ENCODE measurements around the gene LRP1B. TPM values are rescaled to one million over a fixed set of nuclear protein-coding genes. Genes with fewer than 3 reads are reported as not detected.

LRP1B gene
- total RNA-seq, 1 experiment from 2014 or later, result 0.17 TPM

- Histone ChIP-seq H3K27me3 (ENCODE audit: control insufficient read depth, insufficient read depth, low read length) (no peaks in the 10 kb centered on the region), H3K4me3 (ENCODE audit: insufficient read depth, low read depth, low read length) (no peak overlapping the region), H3K36me3 (replicated peaks; ENCODE audit: control insufficient read depth, insufficient read depth, low read length) (no peaks in the 10 kb centered on the region)
- no peak for DNase-seq
These were observed 436.6 kb downstream of the LRP1B start for GRCh38 chr2:141694180-141694579.

GRCh38 chr2:141692829-141693228 is 438.0 kb downstream of the LRP1B start:
- Histone ChIP-seq H3K4me3 (ENCODE audit: insufficient read depth, low read depth, low read length) (no peak overlapping the region), H3K36me3 (replicated peaks; ENCODE audit: control insufficient read depth, insufficient read depth, low read length) (no peaks in the 10 kb centered on the region), H3K27me3 (ENCODE audit: control insufficient read depth, insufficient read depth, low read length) (no peaks in the 10 kb centered on the region)
- DNase-seq, result no peak

- Histone ChIP-seq H3K27me3 (ENCODE audit: control insufficient read depth, insufficient read depth, low read length) (no peaks in the 10 kb centered on the region), H3K36me3 (replicated peaks; ENCODE audit: control insufficient read depth, insufficient read depth, low read length) (no peaks in the 10 kb centered on the region), H3K4me3 (ENCODE audit: insufficient read depth, low read depth, low read length) (no peak overlapping the region)
- no peak for DNase-seq
These were observed 454.7 kb downstream of the LRP1B start for GRCh38 chr2:141676139-141676538.

GRCh38 chr2:141666191-141666590 is 464.6 kb downstream of the LRP1B start:
- Histone ChIP-seq H3K27me3 (ENCODE audit: control insufficient read depth, insufficient read depth, low read length) (no peaks in the 10 kb centered on the region), H3K4me3 (ENCODE audit: insufficient read depth, low read depth, low read length) (no peak overlapping the region), H3K36me3 (replicated peaks; ENCODE audit: control insufficient read depth, insufficient read depth, low read length) (no peaks in the 10 kb centered on the region)
- DNase-seq, result no peak

- Histone ChIP-seq H3K4me3 (ENCODE audit: insufficient read depth, low read depth, low read length) (no peak overlapping the region), H3K36me3 (replicated peaks; ENCODE audit: control insufficient read depth, insufficient read depth, low read length) (no peaks in the 10 kb centered on the region), H3K27me3 (ENCODE audit: control insufficient read depth, insufficient read depth, low read length) (no peaks in the 10 kb centered on the region)
- no peak for DNase-seq
These were observed 470.6 kb downstream of the LRP1B start for GRCh38 chr2:141660232-141660631.

- no peak for DNase-seq
- H3K36me3 ChIP-seq (replicated peaks; ENCODE audit: control insufficient read depth, insufficient read depth, low read length), result no peaks in the 10 kb centered on the region
- H3K4me3 ChIP-seq (ENCODE audit: insufficient read depth, low read depth, low read length), result no peak overlapping the region
- H3K27me3 ChIP-seq (ENCODE audit: control insufficient read depth, insufficient read depth, low read length), result no peaks in the 10 kb centered on the region
These were observed 476.5 kb downstream of the LRP1B start for GRCh38 chr2:141654311-141654710.

- DNase-seq, result no peak
- no peak overlapping the region for H3K4me3 ChIP-seq (ENCODE audit: insufficient read depth, low read depth, low read length)
- no peaks in the 10 kb centered on the region for H3K36me3 ChIP-seq (replicated peaks; ENCODE audit: control insufficient read depth, insufficient read depth, low read length)
- no peaks in the 10 kb centered on the region for H3K27me3 ChIP-seq (ENCODE audit: control insufficient read depth, insufficient read depth, low read length)
These were observed 477.6 kb downstream of the LRP1B start for GRCh38 chr2:141653184-141653583.

GRCh38 chr2:141652308-141652707 is 478.5 kb downstream of the LRP1B start:
- DNase-seq, result no peak
- Histone ChIP-seq H3K27me3 (ENCODE audit: control insufficient read depth, insufficient read depth, low read length) (no peaks in the 10 kb centered on the region), H3K4me3 (ENCODE audit: insufficient read depth, low read depth, low read length) (no peak overlapping the region), H3K36me3 (replicated peaks; ENCODE audit: control insufficient read depth, insufficient read depth, low read length) (no peaks in the 10 kb centered on the region)

- H3K27me3 ChIP-seq (ENCODE audit: control insufficient read depth, insufficient read depth, low read length), result no peaks in the 10 kb centered on the region
- no peak overlapping the region for H3K4me3 ChIP-seq (ENCODE audit: insufficient read depth, low read depth, low read length)
- no peaks in the 10 kb centered on the region for H3K36me3 ChIP-seq (replicated peaks; ENCODE audit: control insufficient read depth, insufficient read depth, low read length)
- DNase-seq, result no peak
These were observed 483.5 kb downstream of the LRP1B start for GRCh38 chr2:141647353-141647752.

- Histone ChIP-seq H3K4me3 (ENCODE audit: insufficient read depth, low read depth, low read length) (no peak overlapping the region), H3K36me3 (replicated peaks; ENCODE audit: control insufficient read depth, insufficient read depth, low read length) (no peaks in the 10 kb centered on the region), H3K27me3 (ENCODE audit: control insufficient read depth, insufficient read depth, low read length) (no peaks in the 10 kb centered on the region)
- no peak for DNase-seq
These were observed 489.4 kb downstream of the LRP1B start for GRCh38 chr2:141641462-141641861.

- DNase-seq, result no peak
- H3K36me3 ChIP-seq (replicated peaks; ENCODE audit: control insufficient read depth, insufficient read depth, low read length), result no peaks in the 10 kb centered on the region
- no peak overlapping the region for H3K4me3 ChIP-seq (ENCODE audit: insufficient read depth, low read depth, low read length)
- H3K27me3 ChIP-seq (ENCODE audit: control insufficient read depth, insufficient read depth, low read length), result no peaks in the 10 kb centered on the region
These were observed 491.0 kb downstream of the LRP1B start for GRCh38 chr2:141639809-141640208.

GRCh38 chr2:141633132-141633531 is 497.7 kb downstream of the LRP1B start:
- Histone ChIP-seq H3K36me3 (replicated peaks; ENCODE audit: control insufficient read depth, insufficient read depth, low read length) (no peaks in the 10 kb centered on the region), H3K4me3 (ENCODE audit: insufficient read depth, low read depth, low read length) (no peak overlapping the region), H3K27me3 (ENCODE audit: control insufficient read depth, insufficient read depth, low read length) (no peaks in the 10 kb centered on the region)
- DNase-seq, result no peak

- DNase-seq, result no peak
- H3K4me3 ChIP-seq (ENCODE audit: insufficient read depth, low read depth, low read length), result no peak overlapping the region
- H3K27me3 ChIP-seq (ENCODE audit: control insufficient read depth, insufficient read depth, low read length), result no peaks in the 10 kb centered on the region
- H3K36me3 ChIP-seq (replicated peaks; ENCODE audit: control insufficient read depth, insufficient read depth, low read length), result no peaks in the 10 kb centered on the region
These were observed 500.3 kb downstream of the LRP1B start for GRCh38 chr2:141630407-141630930.

GRCh38 chr2:141620372-141620771 is 510.4 kb downstream of the LRP1B start:
- no peak for DNase-seq
- Histone ChIP-seq H3K36me3 (replicated peaks; ENCODE audit: control insufficient read depth, insufficient read depth, low read length) (no peaks in the 10 kb centered on the region), H3K27me3 (ENCODE audit: control insufficient read depth, insufficient read depth, low read length) (no peaks in the 10 kb centered on the region), H3K4me3 (ENCODE audit: insufficient read depth, low read depth, low read length) (no peak overlapping the region)

- H3K36me3 ChIP-seq (replicated peaks; ENCODE audit: control insufficient read depth, insufficient read depth, low read length), result no peaks in the 10 kb centered on the region
- H3K27me3 ChIP-seq (ENCODE audit: control insufficient read depth, insufficient read depth, low read length), result no peaks in the 10 kb centered on the region
- no peak for DNase-seq
- no peak overlapping the region for H3K4me3 ChIP-seq (ENCODE audit: insufficient read depth, low read depth, low read length)
These were observed 512.4 kb downstream of the LRP1B start for GRCh38 chr2:141618457-141618856.

- no peak overlapping the region for H3K4me3 ChIP-seq (ENCODE audit: insufficient read depth, low read depth, low read length)
- H3K36me3 ChIP-seq (replicated peaks; ENCODE audit: control insufficient read depth, insufficient read depth, low read length), result no peaks in the 10 kb centered on the region
- no peak for DNase-seq
- no peaks in the 10 kb centered on the region for H3K27me3 ChIP-seq (ENCODE audit: control insufficient read depth, insufficient read depth, low read length)
These were observed 518.8 kb downstream of the LRP1B start for GRCh38 chr2:141611981-141612380.

All from H7 (cell line).